CD4-positive, alpha-beta T cell treated with Interleukin-1 beta for 1 hour (primary cell): Measurements from ENCODE around the gene KAT6B.
"Not testable (repeated sequence)": the region's sequence is repeated elsewhere in the genome, so short reads cannot be mapped to it uniquely, and the experiment has no call there.

ENCODE experiments used
- DNase-seq, 2 donors: peaks; one replicate each; pipeline ENCODE4 v3.0.0-alpha.2; 2020 to 2022

The KAT6B gene

DNA sequence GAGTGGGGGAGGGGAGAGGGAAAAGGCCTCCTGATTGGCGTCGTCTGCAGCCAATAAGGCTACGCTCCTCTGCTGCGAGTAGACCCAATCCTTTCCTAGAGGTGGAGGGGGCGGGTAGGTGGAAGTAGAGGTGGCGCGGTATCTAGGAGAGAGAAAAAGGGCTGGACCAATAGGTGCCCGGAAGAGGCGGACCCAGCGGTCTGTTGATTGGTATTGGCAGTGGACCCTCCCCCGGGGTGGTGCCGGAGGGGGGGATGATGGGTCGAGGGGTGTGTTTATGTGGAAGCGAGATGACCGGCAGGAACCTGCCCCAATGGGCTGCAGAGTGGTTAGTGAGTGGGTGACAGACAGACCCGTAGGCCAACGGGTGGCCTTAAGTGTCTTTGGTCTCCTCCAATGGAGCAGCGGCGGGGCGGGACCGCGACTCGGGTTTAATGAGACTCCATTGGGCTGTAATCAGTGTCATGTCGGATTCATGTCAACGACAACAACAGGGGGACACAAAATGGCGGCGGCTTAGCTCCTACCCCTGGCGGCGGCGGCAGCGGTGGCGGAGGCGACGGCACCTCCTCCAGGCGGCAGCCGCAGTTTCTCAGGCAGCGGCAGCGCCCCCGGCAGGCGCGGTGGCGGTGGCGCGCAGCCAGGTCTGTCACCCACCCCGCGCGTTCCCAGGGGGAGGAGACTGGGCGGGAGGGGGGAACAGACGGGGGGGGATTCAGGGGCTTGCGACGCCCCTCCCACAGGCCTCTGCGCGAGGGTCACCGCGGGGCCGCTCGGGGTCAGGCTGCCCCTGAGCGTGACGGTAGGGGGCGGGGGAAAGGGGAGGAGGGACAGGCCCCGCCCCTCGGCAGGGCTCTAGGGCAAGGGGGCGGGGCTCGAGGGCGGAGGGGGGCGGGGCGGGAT, at the start of gene KAT6B:
TSS of gene KAT6B (plus strand) at position 459 of the 903 bp plus-strand sequence. CDS start 16,258 bp downstream, outside the sequence.
- DNase-seq = peak; percentile 100

DNA sequence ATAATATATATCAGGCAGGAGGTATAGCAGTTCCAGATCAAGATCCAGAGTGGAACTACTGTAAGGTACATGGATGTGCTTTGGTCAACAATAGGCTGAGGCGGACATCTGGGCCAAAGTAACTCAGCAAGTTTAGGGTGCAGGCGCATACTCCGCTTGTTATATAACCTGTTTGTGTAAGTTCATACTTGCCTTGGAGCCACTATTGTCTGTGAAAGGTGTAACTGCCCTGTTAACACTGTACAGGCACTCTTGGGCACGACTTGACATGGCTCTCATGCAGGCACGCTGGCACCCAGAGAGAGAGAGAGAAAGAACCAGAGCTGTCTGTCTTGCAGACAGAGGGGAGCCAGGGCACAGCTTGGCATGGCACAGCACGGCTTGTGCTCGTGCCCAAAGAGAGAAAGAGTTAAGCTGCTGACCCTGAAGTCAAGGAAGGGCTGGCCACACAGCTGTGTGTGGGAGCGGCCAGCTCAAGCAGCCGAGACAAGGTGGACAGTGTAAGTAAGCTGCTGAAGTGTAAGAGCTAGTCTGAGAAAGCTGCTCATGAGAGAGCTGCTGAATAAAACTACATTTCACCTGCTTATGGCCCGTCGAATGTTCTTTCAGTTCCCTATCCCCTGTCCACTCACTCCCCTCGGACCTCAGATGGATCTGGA, 47.8 kb upstream of the KAT6B start:
- DNase-seq = no peak

DNA sequence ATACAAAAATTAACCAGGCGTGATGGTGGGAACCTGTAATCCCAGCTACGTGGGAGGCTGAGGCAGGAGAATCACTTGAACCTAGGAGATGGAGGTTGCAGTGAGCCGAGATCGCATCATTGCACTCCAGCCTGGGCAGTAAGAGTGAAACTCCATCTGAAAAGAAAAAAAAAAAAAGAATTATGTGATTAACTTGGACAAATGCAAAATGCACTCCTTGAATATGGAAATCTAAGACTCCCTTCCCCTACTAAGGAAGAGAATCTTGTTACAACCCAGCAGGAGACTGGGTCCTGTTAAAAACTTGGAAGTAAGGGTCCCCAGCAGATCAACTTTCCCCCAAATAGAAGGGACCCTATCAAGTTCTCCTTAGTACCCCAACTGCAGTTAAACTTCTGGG, 44.5 kb upstream of the KAT6B start:
- not testable (repeated sequence) for DNase-seq

- no peak for DNase-seq
Observed at GRCh38 chr10:74784462-74784861, 41.9 kb upstream of the KAT6B start.

DNA sequence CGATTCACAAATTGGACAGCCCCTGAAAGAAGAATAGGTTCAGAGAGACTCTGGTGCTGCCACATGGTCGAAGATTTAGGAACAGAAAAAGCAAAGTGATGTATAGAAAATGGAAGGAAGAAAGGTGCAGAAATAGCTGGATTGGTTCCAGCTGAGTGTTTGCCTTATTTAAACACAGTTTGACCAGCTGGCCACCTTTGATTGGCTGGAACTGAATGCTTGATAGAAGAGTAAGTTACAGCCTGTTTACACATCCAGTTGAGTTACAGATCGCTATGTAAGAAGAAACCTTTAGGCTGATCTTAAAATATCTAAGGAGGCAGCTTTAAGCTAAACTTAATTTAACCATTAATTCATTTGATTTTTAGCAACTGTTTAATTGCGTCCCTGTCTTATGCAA, 40.3 kb upstream of the KAT6B start:
- no peak for DNase-seq

DNA sequence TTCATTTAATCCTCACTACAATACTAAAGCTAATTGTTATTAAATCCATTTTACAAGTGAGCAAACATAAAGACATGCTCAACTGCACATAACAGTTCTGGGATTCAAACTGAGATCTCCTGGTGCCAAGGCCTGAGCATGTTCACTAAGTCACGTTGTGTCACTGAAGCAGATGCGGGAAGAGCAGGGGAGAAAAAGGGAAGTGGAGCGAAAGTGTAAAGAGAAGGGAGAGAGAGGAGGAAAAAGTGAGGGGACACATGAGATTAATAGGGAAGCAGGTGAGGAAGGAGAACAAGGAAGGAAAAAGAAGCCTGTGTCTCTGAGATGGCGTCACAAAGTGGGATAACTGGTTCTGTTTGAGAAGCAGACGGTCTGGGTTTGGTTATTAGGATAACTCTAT, 38.9 kb upstream of the KAT6B start:
- DNase-seq = no peak

DNA sequence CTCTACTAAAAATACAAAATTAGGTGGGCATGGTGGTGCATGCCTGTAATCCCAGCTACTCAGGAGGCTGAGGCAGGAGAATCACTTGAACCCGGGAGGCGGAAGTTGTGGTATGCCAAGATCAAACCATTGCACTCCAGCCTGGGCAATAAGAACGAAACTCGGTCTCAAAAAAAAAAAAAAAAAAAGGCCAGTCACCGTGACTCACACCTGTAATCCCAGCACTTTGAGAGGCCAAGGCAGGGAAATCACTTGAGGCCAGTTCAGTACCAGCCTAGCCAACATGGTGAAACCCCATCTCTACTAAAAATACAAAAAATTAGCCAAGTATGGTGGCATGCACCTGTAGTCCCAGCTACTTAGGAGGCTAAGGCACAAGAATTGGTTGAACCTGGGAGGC, 34.4 kb upstream of the KAT6B start:
- not testable (repeated sequence) for DNase-seq

- DNase-seq = no peak
Observed at GRCh38 chr10:74792726-74793125, 33.7 kb upstream of the KAT6B start.

- DNase-seq = not testable (repeated sequence)
Observed at GRCh38 chr10:74793240-74793639, 33.2 kb upstream of the KAT6B start.

DNA sequence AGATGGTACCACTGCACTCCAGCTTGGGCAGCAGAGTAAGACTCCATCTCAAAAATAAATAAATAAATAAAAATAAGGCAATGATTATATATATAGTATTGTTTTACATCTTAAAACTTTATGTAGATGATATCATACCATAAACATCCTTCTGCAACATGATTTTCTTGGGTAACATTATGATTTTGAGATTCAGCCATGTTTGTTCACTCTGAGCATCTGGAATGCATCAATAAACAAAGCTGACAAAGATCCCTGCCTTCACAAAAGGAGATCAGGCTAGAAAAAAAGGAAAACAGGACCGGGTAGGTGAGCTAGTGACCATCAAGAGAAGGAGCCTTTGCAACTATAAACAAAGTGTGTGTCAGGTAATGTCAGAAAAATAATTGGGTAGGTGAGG, 31.9 kb upstream of the KAT6B start:
- DNase-seq = no peak

DNA sequence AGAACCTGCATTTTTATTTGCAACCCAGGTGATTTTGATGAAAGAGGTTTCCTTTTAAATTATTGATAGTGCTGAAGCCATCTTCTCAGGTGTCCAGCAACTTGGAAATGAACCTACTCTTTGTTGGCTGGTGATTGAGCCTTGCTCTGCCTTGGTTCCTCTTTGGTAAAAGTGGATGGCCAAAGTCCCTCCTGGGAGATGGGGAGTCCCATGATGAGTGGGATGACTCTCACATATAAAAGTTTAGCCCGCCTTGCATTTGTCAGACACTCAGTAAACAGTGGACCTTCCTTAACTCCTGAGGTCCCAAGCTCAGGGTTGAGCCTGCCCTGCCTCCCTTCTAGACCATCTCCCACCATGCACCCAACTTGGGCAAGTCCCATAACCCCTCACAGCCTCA, 28.9 kb upstream of the KAT6B start:
- no peak for DNase-seq

- no peak for DNase-seq
Observed at GRCh38 chr10:74799721-74800221, 26.6 kb upstream of the KAT6B start.

DNA sequence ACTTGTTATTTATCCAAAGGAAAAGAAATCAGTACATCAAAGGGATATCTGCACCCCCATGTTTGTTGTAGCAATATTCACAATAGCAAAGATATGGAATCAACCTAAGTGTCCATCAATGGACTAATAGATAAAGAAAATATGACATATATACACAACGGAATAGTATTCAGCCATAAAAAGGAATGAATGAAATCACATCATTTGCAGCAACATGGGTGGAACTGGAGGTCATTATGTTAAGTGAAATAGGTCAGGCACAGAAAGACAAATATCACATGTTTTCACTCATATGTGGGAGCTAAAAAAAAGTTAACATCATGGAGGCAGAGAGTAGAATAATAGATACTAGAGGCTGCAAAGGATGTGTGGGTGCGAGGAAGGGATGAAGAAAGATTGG, 25.0 kb upstream of the KAT6B start:
- DNase-seq = no peak

- no peak for DNase-seq
Observed at GRCh38 chr10:74808501-74808900, 17.9 kb upstream of the KAT6B start.

GRCh38 chr10:74810087-74810486, 16.3 kb upstream of the KAT6B start:
- no peak for DNase-seq

DNA sequence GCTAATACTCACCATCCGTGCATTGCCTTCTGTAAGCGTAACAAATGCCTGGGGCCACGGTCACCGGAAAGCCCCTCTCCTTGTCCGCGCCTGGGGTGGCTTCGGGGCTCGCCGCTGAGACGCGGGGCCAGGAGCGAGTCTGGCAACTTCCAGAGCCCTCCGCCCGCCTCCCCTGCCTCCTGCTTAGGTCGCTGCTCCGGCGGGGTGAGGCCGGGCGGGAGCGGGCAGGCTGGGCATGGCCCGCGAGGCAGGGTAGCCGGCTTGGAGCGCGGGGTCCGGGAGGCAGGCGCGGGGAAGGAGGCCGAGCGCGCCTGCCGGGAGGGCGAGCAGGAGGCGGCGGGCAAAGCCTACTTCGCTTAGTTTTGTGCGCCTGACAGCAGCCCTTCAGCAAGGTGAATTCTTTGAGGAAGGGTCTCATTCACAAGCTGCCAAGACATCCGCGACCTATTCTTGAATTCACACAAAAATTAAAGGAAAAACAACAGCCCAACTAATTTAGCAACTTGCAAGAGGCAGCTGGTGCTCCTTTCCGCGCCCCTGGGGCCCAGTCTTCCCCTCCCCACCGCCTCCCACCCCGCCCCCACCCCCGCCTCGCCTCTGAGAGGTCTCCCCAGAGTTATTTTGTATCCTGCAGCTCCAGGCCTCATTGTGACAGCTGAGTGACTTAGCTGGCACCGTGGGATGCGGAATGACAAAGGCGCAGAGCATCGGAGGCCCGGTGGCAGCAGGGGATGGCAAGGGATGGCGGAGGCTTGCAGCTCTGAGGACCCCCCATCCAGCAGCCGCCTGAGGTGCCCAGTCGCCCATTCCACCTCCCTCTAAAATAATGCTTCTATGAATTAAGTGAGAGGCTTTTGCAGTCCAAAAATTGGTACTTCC, 12.8 kb upstream of the KAT6B start:
- DNase-seq = no peak

- DNase-seq = no peak
Observed at GRCh38 chr10:74814797-74815196, 11.6 kb upstream of the KAT6B start.

DNA sequence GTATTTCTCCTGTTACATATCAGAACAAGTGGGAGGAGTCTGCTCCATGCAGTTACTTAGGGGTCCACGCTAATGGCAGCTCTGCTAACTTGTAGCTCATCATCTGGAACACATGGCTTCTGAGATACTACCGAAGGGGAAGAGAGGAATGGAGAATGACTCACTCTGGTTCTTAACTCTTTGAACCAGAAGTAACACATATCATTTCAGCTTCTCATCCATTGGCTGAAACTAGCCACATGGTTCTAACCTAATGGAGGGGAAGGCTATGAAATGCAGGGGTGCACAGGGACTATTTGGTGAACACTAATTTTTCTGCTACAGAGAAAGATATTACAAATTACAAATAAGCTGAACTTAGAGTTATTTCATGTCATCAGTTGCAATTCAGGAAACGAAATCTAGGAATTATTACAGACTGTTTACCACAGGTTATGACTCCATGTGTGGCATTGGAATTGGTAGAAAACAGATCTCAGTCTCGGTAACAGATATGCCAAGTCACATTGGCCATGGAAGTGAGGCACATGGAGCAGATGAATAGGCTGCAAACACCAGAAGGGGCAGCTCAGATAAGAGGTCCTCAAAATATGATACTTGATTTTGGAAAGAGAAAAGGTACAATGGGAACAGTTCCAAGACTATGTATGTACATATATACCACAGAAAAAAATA, 9.4 kb upstream of the KAT6B start:
- no peak for DNase-seq

GRCh38 chr10:74821501-74821900, 4.9 kb upstream of the KAT6B start:
- DNase-seq = no peak

- DNase-seq = no peak
Observed at GRCh38 chr10:74822101-74822500, 4.3 kb upstream of the KAT6B start.

- no peak for DNase-seq
Observed at GRCh38 chr10:74822521-74823089, 3.8 kb upstream of the KAT6B start.

- no peak for DNase-seq
Observed at GRCh38 chr10:74823791-74824183, 2.6 kb upstream of the KAT6B start.
